Smooth muscle cell of the brain vasculature (primary cell): ENCODE measurements around the gene NCOA1.
A peak's percentile ranks its signal among the peaks of the same experiment; 100 is the strongest.

Experiments
- DNase-seq: peaks from one replicate; pipeline ENCODE4 v3.0.0-alpha.2; 2012; ENCODE audit warnings: low read depth, low spot score

Gene NCOA1

GRCh38 chr2:24690524-24690923, 199.5 kb downstream of the NCOA1 start:
- no peak for DNase-seq

- DNase-seq: no peak
Observed at GRCh38 chr2:24691806-24692205, 200.8 kb downstream of the NCOA1 start.

DNA sequence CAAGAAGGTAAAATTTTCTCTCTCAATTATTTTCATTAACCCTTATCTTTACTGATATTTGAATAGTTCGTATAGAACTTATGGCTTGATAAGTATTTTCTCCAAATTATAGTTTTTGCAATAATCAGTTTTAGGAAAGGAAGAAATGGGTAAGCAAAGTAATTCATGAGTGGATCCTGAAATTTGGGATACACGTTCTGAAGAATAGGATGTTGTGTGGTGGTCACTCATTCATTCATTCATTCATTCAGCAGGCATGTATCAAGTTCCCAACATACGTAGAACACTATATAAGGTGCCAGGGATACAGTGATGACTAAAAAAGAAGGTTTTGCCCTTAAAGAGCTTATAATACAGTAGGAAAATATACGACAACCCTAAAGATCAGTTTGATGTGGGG, 206.7 kb downstream of the NCOA1 start:
- no peak for DNase-seq

DNA sequence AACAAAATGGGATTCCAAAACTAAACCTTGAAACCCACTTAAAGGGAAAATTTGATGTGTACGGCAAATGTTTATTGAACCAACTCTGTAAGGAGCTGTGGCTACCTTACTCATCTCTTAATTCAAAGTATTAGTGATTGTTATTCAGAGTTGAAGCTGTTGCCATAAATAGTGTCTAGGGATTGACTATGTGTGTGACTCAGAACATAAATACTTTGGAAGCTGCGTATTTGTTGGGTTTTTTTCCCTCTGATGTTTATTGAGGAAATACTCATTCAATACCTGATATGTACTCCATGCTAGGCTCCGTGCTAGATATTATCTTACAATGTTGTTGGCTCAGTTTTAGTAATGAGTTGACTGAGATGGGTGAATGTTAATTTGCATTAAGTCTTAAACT, 211.7 kb downstream of the NCOA1 start:
- peak; percentile 35 for DNase-seq

DNA sequence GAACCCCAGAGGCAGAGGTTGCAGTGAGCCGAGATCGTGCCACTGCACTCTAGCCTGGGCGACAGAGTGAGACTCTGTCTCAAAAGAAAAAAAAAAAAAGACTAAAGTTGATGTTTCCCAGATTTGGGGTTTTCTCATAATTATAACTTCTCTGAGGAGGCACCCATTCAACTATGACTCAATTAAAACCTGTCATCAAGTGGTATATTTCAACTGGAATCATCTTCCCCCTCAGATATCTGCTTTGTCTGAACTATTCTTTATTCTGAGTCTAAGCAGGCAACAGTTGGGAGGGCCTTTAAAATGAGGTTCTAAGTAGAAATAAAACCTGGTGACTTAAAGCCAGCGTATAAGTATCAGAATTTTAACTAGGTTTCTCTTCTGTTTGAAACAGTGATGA, 213.6 kb downstream of the NCOA1 start:
- no peak for DNase-seq

DNA sequence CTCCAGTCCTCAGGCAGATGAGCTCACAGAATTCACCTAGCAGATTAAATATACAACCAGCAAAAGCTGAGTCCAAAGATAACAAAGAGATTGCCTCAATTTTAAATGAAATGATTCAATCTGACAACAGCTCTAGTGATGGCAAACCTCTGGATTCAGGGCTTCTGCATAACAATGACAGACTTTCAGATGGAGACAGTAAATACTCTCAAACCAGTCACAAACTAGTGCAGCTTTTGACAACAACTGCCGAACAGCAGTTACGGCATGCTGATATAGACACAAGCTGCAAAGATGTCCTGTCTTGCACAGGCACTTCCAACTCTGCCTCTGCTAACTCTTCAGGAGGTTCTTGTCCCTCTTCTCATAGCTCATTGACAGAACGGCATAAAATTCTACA, 216.1 kb downstream of the NCOA1 start:
- no peak for DNase-seq

GRCh38 chr2:24708537-24709152, 217.6 kb downstream of the NCOA1 start:
- no peak for DNase-seq

- no peak for DNase-seq
Observed at GRCh38 chr2:24710806-24711205, 219.8 kb downstream of the NCOA1 start.

DNA sequence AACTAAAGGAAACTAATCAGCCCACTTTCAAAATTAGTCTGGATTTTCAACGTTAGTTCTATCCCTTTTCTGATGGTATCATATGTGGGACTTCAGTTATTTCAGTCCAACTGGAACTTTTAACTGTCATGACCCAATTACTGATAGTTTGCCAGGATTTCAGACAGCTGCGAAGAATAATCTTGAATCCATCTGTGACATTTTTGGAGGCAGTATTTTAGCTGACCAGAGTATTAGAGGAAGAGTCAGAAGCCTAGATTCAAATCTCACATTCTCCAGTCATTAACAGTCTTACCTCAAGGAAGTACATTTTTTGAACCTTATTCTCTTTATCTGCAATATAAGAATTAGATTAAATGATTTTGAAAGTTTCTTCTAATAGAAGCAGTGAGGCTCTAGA, 220.8 kb downstream of the NCOA1 start:
- DNase-seq: no peak

DNA sequence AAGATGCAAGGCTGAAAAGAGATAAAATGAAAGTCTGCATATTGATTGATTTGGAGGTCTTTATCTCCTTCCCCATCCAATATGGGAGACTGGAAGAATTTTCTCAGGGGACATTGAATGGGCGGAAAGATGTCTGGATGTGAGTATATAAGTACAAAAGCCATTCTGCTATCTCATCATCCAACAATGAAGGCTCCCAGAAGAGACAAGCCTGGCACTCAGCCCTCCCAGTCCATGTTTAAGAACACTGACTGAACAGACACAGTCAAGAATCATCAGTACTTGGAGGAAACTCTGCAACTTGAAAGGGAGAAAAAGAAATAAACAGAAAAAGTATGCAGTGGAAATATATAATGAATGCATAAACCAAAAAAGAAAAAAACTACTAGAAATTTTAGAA, 221.2 kb downstream of the NCOA1 start:
- no peak for DNase-seq

GRCh38 chr2:24717263-24717951, 226.4 kb downstream of the NCOA1 start:
- no peak for DNase-seq

GRCh38 chr2:24720310-24720709, 229.3 kb downstream of the NCOA1 start:
- no peak for DNase-seq

- peak; percentile 35 for DNase-seq
Observed at GRCh38 chr2:24721470-24721869, 230.4 kb downstream of the NCOA1 start.

GRCh38 chr2:24722141-24722790, 231.2 kb downstream of the NCOA1 start:
- no peak for DNase-seq

DNA sequence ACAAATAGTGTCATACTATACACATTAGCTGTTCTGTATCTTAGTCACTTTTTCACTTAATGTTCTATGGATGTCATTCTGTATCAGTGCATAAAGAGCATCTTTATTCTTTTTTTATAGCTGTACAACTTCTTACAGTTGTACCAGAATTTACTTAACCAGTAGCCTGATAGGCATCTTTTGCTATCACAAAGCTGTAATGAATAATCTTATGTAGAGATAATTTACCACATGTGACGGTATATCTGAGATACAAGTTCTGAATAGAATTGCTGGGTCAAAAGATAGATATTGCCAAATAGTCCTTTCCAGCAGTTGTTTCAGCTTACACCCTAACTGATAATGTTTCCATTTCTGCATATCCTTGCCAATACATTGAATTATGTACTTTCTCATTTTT, 232.1 kb downstream of the NCOA1 start:
- no peak for DNase-seq

- DNase-seq: no peak
Observed at GRCh38 chr2:24723665-24724064, 232.6 kb downstream of the NCOA1 start.

DNA sequence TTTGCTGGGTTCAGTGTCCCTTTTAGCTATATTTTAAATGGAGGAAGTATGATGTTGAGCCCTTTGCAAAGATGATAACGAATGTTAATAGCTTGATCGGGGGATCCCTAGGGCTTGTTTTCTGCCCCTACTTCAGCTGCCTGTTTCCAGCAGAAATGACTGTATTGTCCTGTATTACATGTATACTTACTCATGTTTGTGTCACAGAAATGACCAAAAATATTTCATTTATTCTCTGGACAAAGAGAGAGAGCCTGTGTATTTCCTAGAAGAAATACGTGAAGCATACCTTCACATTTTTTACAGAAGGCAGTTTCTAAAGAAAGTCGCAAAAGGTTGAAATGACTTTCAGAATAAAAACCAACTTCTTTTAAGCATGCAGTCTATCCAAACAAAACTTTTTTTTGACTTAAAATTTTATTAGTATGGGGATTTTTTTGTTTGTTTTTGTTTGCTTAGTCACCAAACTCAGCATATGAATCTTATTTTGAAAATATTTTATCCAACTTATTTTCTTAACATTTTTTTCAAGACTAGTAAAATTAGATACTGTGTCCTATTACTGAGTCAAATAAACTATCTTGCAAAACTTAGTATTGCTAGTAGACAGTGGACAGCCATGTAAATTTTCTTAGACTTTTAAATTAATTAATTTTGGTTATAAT, 233.2 kb downstream of the NCOA1 start:
- DNase-seq: no peak

- no peak for DNase-seq
Observed at GRCh38 chr2:24725956-24726355, 234.9 kb downstream of the NCOA1 start.

GRCh38 chr2:24730481-24730880, 239.4 kb downstream of the NCOA1 start:
- DNase-seq: no peak

- DNase-seq: no peak
Observed at GRCh38 chr2:24731040-24731439, 240.0 kb downstream of the NCOA1 start.

DNA sequence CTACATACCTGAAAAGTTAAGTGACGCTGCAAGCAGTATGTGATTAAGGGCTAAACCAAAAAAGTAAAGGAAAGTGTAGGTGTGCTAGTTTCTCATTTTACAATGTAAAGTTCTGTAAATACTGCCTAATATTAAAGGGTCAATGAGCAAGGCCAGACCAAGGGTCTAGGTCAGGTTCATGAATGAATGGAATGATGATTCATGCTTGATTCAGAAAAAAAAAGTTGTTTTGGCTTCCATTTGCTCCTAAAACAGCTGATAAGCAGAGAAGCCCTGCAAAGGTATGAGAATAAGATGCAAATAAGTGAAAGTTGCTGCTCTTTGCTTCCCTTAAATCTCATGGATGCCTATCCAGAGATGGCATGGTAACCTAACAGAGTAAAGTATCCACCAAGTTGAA, 240.9 kb downstream of the NCOA1 start:
- DNase-seq: no peak

DNA sequence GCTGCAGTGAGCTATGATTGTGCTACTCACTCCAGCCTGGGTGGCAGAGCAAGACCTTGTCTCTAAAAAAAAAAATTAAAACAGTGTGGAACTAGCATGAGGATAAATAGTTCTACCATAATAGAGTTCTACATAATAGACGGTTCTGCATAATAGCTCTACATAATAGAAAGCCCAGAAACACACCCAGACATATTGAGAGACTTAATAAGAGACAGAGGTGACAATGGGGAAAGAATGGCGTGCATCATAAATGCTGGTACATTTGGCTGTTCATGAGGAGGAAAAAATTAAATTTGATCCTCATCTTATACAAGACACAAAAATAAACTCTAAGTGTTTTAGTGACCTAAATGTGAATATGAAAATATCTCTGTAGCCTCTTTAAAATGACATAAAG, 243.7 kb downstream of the NCOA1 start:
- DNase-seq: no peak
